SK-N-SH treated with all-trans-retinoic acid at 6 μM for 48 hours (cell line): Measurements from ENCODE around the gene MDC1.
"Not testable (repeated sequence)": the region's sequence is repeated elsewhere in the genome, so short reads cannot be mapped to it uniquely, and the experiment has no call there.

Experiments
- ATAC-seq: fragments of 200-7000 bp; cut with Tn5 transposase; 3 replicates; pipeline ENCODE4 v1.9.1; 2020; ENCODE audit warnings: mild to moderate bottlenecking, moderate library complexity
- ARNTL ChIP-seq: fragments of 450-650 bp; formaldehyde crosslinking; IDR thresholded peaks from 2 replicates; pipeline ENCODE4 v1.5.0; 2020; ENCODE audit warnings: low read depth, mild to moderate bottlenecking, moderate library complexity, borderline replicate concordance
- BACH2 ChIP-seq: fragments of 250-450 bp; sonication (Bioruptor Pico); IDR thresholded peaks from 2 replicates; pipeline ENCODE4 v1.9.0; 2021; ENCODE audit warnings: mild to moderate bottlenecking, borderline replicate concordance
- CSDC2 ChIP-seq: fragments of 250-450 bp; sonication (Bioruptor Pico); IDR thresholded peaks from 2 replicates; pipeline ENCODE4 v1.5.0; 2020; ENCODE audit warnings: mild to moderate bottlenecking, moderate library complexity
- GLIS3 ChIP-seq: fragments of 250-450 bp; sonication (Bioruptor Pico); IDR thresholded peaks from 2 replicates; pipeline ENCODE4 v1.5.0; 2020; ENCODE audit warnings: mild to moderate bottlenecking, moderate library complexity
- ISL1 ChIP-seq: fragments of 250-450 bp; sonication (Bioruptor Pico); IDR thresholded peaks from 2 replicates; pipeline ENCODE4 v2.1.2; 2022; ENCODE audit warnings: mild to moderate bottlenecking, moderate library complexity
- OSR1 ChIP-seq: fragments of 250-450 bp; sonication (Bioruptor Pico); IDR thresholded peaks from 2 replicates; pipeline ENCODE4 v1.8.0; 2022; ENCODE audit warnings: moderate library complexity, mild to moderate bottlenecking, inconsistent platforms
- PPARA ChIP-seq: fragments of 250-450 bp; sonication (Bioruptor Pico); IDR thresholded peaks from 2 replicates; pipeline ENCODE4 v1.5.0; 2020; ENCODE audit warnings: mild to moderate bottlenecking, borderline replicate concordance
- SNAI2 ChIP-seq: fragments of 250-450 bp; sonication (Bioruptor Pico); IDR thresholded peaks from 2 replicates; pipeline ENCODE4 v1.5.0; 2020; ENCODE audit warnings: mild to moderate bottlenecking, moderate library complexity
- TCF4 ChIP-seq: fragments of 250-450 bp; sonication (Bioruptor Pico); IDR thresholded peaks from 2 replicates; pipeline ENCODE4 v1.8.0; 2021; ENCODE audit warnings: mild to moderate bottlenecking, moderate library complexity, borderline replicate concordance
- TOX ChIP-seq: fragments of 250-450 bp; sonication (Bioruptor Pico); IDR thresholded peaks from 2 replicates; pipeline ENCODE4 v1.8.0; 2021; ENCODE audit warnings: mild to moderate bottlenecking, moderate library complexity, borderline replicate concordance
- ZC3H10 ChIP-seq: fragments of 250-450 bp; sonication (Bioruptor Pico); IDR thresholded peaks from 2 replicates; pipeline ENCODE4 v1.5.1; 2021; ENCODE audit warnings: mild to moderate bottlenecking, moderate library complexity
- ZFP30 ChIP-seq: fragments of 450-650 bp; formaldehyde crosslinking; IDR thresholded peaks from 2 replicates; pipeline ENCODE4 v1.5.0; 2022; ENCODE audit warnings: mild to moderate bottlenecking, moderate library complexity
- ZNF565 ChIP-seq: fragments of 450-650 bp; formaldehyde crosslinking; conservative IDR thresholded peaks from 2 replicates; pipeline ENCODE4 v1.5.0; 2020; ENCODE audit warnings: low read depth, mild to moderate bottlenecking, moderate library complexity
- ZNF70 ChIP-seq: fragments of 450-650 bp; formaldehyde crosslinking; IDR thresholded peaks from 2 replicates; pipeline ENCODE4 v1.5.0; 2020; ENCODE audit warnings: mild to moderate bottlenecking, moderate library complexity
- ZNF8 ChIP-seq: fragments of 450-650 bp; formaldehyde crosslinking; IDR thresholded peaks from 2 replicates; pipeline ENCODE4 v1.5.0; 2020; ENCODE audit warnings: mild to moderate bottlenecking, moderate library complexity
- TF ChIP-seq, protein P1 (sequence below): fragments of 250-450 bp; sonication (Bioruptor Pico); IDR thresholded peaks from 2 replicates; pipeline ENCODE4 v1.5.1; 2020; ENCODE audit warnings: low read depth, mild to moderate bottlenecking, moderate library complexity
- TF ChIP-seq, protein P2 (sequence below): fragments of 250-450 bp; sonication (Bioruptor Pico); IDR thresholded peaks from 2 replicates; pipeline ENCODE4 v1.5.1; 2021; ENCODE audit warnings: mild to moderate bottlenecking, moderate library complexity
- TF ChIP-seq, protein P3 (sequence below): fragments of 250-450 bp; sonication (Bioruptor Pico); IDR thresholded peaks from 2 replicates; pipeline ENCODE4 v1.8.0; 2020; ENCODE audit warnings: mild to moderate bottlenecking, moderate library complexity, borderline replicate concordance
- TF ChIP-seq, protein P4 (sequence below): fragments of 250-450 bp; sonication (Bioruptor Pico); IDR thresholded peaks from 2 replicates; pipeline ENCODE4 v1.5.0; 2020; ENCODE audit warnings: mild to moderate bottlenecking, moderate library complexity

MDC1 gene

DNA sequence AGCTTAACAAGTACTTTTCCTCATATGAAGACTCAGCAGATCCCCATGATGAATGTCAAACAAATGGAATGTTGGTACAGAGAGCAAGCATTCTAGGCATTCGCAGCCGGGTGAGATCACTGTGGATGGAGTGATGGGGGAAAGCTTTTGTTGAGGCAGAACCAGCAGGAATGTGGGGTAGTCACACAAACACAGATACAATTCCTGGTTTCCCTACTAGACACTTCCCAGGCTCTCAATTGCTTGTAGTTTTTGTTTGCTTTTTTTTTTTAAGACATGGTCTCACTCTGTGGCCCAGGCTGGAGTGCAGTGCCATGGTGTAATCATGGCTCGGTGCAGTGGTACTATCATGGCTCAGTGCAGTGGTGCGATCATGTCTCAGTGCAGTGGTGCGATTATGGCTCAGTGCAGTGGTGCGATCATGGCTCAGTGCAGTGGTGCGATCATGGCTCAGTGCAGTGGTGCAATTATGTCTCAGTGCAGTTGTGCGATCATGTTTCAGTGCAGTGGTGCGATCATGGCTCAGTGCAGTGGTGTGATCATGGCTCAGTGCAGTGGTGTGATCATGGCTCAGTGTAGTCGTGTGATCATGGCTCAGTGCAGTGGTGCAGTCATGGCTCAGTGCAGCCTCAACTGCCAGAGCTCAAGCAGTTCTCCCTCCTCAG lies 42.6 kb upstream of the MDC1 start:
- peak; percentile 91 for ATAC-seq
- TF ChIP-seq, protein P1, sequence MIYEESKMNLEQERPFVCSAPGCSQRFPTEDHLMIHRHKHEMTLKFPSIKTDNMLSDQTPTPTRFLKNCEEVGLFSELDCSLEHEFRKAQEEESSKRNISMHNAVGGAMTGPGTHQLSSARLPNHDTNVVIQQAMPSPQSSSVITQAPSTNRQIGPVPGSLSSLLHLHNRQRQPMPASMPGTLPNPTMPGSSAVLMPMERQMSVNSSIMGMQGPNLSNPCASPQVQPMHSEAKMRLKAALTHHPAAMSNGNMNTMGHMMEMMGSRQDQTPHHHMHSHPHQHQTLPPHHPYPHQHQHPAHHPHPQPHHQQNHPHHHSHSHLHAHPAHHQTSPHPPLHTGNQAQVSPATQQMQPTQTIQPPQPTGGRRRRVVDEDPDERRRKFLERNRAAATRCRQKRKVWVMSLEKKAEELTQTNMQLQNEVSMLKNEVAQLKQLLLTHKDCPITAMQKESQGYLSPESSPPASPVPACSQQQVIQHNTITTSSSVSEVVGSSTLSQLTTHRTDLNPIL (CRISPR knock-in tag) = peak; percentile 90; the same call in 1 of the 2 replicates
- TF ChIP-seq CSDC2 = no peak
- 0 out of 2 replicates have a peak, but pooled peaks have one; percentile 20 for TF ChIP-seq GLIS3 (CRISPR knock-in tag)
- TF ChIP-seq, protein P2, sequence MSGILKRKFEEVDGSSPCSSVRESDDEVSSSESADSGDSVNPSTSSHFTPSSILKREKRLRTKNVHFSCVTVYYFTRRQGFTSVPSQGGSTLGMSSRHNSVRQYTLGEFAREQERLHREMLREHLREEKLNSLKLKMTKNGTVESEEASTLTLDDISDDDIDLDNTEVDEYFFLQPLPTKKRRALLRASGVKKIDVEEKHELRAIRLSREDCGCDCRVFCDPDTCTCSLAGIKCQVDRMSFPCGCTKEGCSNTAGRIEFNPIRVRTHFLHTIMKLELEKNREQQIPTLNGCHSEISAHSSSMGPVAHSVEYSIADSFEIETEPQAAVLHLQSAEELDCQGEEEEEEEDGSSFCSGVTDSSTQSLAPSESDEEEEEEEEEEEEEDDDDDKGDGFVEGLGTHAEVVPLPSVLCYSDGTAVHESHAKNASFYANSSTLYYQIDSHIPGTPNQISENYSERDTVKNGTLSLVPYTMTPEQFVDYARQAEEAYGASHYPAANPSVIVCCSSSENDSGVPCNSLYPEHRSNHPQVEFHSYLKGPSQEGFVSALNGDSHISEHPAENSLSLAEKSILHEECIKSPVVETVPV = no peak
- peak; percentile 83 for TF ChIP-seq ISL1
- 0 out of 2 replicates have a peak, but pooled peaks have one; percentile 12 for TF ChIP-seq SNAI2

DNA sequence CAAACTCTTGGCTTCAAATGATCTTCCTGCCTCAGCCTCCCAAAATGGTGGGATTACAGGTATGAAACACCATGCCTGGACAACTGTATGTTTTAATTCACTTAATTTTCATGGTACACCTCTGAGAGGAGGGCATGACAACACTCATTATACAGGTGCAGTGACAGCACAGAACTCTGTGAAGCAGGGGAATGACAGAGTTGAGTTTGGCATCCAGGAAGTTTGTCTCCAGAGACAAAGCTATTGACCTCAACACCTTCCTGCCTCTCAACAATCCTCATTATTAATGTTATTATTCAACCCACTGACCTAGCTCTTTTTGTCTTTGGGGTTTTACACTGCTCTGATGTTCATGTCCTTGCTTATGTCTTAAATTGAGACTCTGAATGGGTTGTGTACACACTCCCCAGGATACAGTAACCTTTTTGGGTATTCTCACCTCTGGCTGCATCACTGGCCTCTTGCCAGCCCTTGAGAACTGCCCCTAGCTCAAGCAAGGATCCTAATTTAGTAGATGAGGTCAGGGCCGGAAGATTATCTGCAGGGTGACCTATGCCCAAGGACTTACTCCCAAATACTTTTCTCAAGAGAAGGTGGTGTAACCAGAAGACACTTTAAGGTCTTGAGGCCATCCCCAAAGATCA lies 40.3 kb upstream of the MDC1 start:
- no peak for ATAC-seq

DNA sequence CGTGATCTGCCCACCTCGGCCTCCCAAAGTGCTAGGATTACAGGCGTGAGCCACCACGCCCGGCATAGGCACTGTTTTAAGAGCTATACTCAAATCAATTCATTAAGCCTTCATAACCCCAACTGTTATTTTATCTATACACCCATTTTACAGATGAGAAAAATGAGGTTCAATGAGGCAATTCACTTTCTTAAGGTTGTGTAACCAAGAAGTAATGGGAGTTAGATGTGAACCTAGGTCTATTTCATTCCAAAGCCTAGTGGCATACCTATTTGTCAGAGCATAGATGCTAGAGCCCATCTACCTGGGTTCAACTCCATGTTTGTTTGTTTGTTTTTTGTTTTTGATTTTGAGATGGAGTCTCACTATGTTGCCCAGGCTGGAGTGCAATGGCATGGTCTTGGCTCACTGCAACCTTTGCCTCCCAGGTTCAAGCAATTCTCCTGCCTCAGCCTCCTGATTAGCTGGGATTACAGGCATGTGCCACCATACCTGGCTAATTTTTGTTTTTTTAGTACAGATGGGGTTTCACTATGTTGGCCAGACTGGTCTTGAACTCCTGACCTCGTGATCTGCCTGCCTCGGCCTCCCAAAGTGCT lies 39.4 kb upstream of the MDC1 start:
- ATAC-seq = not testable (repeated sequence)

More for the DNA sequence above, 40.3 kb upstream of the MDC1 start:
- TF ChIP-seq TCF4 (CRISPR knock-in tag) = no peak
- TF ChIP-seq ZC3H10 (CRISPR knock-in tag) = no peak
- no peak for TF ChIP-seq ZNF8
- no peak for TF ChIP-seq SNAI2
- TF ChIP-seq, protein P3, sequence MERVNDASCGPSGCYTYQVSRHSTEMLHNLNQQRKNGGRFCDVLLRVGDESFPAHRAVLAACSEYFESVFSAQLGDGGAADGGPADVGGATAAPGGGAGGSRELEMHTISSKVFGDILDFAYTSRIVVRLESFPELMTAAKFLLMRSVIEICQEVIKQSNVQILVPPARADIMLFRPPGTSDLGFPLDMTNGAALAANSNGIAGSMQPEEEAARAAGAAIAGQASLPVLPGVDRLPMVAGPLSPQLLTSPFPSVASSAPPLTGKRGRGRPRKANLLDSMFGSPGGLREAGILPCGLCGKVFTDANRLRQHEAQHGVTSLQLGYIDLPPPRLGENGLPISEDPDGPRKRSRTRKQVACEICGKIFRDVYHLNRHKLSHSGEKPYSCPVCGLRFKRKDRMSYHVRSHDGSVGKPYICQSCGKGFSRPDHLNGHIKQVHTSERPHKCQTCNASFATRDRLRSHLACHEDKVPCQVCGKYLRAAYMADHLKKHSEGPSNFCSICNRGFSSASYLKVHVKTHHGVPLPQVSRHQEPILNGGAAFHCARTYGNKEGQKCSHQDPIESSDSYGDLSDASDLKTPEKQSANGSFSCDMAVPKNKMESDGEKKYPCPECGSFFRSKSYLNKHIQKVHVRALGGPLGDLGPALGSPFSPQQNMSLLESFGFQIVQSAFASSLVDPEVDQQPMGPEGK (CRISPR knock-in tag) = no peak
- TF ChIP-seq, protein P1 (CRISPR knock-in tag) = no peak
- no peak for TF ChIP-seq PPARA (CRISPR knock-in tag)
- no peak for TF ChIP-seq ZNF565 (CRISPR knock-in tag)
- no peak for TF ChIP-seq TOX (CRISPR knock-in tag)
- TF ChIP-seq BACH2 (CRISPR knock-in tag) = no peak
- no peak for TF ChIP-seq OSR1 (CRISPR knock-in tag)
- TF ChIP-seq ZFP30 (CRISPR knock-in tag) = no peak
- no peak for TF ChIP-seq ARNTL (CRISPR knock-in tag)
- TF ChIP-seq, all 23 proteins: peak for 0

DNA sequence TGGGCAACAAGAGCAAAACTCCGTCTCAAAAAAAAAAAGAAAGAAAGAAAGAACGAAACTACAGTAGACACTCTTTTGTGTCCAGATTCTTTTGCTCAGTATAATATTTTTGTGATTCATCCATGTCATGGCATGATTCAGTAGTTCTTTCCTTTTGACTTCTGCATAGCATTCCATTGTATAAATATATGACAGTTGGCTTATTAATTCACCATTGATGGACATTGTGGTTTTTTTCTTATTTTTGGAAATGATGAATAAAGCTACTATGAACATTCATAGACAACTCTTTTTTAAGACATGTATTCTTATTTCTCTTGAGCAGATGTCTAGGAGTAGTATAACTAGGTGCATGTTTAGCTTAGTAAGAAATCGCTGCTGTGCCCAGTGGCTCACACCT lies 37.5 kb upstream of the MDC1 start:
- no peak for ATAC-seq
- TF ChIP-seq, protein P2 = no peak
- TF ChIP-seq ZNF70 = no peak
- TF ChIP-seq SNAI2 = no peak
- no peak for TF ChIP-seq ISL1
- TF ChIP-seq, protein P4, sequence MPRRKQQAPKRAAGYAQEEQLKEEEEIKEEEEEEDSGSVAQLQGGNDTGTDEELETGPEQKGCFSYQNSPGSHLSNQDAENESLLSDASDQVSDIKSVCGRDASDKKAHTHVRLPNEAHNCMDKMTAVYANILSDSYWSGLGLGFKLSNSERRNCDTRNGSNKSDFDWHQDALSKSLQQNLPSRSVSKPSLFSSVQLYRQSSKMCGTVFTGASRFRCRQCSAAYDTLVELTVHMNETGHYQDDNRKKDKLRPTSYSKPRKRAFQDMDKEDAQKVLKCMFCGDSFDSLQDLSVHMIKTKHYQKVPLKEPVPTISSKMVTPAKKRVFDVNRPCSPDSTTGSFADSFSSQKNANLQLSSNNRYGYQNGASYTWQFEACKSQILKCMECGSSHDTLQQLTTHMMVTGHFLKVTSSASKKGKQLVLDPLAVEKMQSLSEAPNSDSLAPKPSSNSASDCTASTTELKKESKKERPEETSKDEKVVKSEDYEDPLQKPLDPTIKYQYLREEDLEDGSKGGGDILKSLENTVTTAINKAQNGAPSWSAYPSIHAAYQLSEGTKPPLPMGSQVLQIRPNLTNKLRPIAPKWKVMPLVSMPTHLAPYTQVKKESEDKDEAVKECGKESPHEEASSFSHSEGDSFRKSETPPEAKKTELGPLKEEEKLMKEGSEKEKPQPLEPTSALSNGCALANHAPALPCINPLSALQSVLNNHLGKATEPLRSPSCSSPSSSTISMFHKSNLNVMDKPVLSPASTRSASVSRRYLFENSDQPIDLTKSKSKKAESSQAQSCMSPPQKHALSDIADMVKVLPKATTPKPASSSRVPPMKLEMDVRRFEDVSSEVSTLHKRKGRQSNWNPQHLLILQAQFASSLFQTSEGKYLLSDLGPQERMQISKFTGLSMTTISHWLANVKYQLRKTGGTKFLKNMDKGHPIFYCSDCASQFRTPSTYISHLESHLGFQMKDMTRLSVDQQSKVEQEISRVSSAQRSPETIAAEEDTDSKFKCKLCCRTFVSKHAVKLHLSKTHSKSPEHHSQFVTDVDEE (CRISPR knock-in tag) = no peak
- TF ChIP-seq GLIS3 (CRISPR knock-in tag) = no peak
- no peak for TF ChIP-seq ZC3H10 (CRISPR knock-in tag)
- TF ChIP-seq ZNF565 (CRISPR knock-in tag) = no peak
